Parathyroid adenoma (tissue), 2 donors: ENCODE measurements around the gene ABLIM2.

Source experiments
- H2AFZ ChIP-seq: fragments of 300-600 bp; sonication (generic); one replicate; pipeline ENCODE4 v1.7.0; 2017; ENCODE audit warnings: antibody characterized with exemption, mild to moderate bottlenecking
- H3K27ac ChIP-seq: fragments of 300-600 bp; sonication (generic); one replicate; pipeline ENCODE4 v1.7.0; 2017
- H3K27me3 ChIP-seq: fragments of 300-600 bp; sonication (generic); one replicate; pipeline ENCODE4 v1.7.0; 2017; ENCODE audit warnings: low read length; ENCODE audit not compliant: control insufficient read depth, insufficient read depth
- H3K36me3 ChIP-seq: fragments of 300-600 bp; sonication (generic); one replicate; pipeline ENCODE4 v1.7.0; 2017; ENCODE audit warnings: low read length; ENCODE audit not compliant: control insufficient read depth, insufficient read depth
- H3K4me1 ChIP-seq: fragments of 300-600 bp; sonication (generic); one replicate; pipeline ENCODE4 v1.7.0; 2017; ENCODE audit warnings: control low read depth
- H3K4me2 ChIP-seq: fragments of 300-600 bp; sonication (generic); one replicate; pipeline ENCODE4 v1.7.0; 2017; ENCODE audit warnings: low read length
- H3K4me3 ChIP-seq: fragments of 300-600 bp; sonication (generic); one replicate; pipeline ENCODE4 v1.7.0; 2017; ENCODE audit warnings: low read depth, low read length
- H3K79me2 ChIP-seq: fragments of 300-600 bp; sonication (generic); one replicate; pipeline ENCODE4 v1.7.0; 2017; ENCODE audit warnings: control low read depth
- H3K9ac ChIP-seq: fragments of 300-600 bp; sonication (generic); one replicate; pipeline ENCODE4 v1.7.0; 2017; ENCODE audit warnings: mild to moderate bottlenecking
- H3K9me3 ChIP-seq: fragments of 300-600 bp; sonication (generic); one replicate; pipeline ENCODE4 v1.7.0; 2017; ENCODE audit warnings: low read length; ENCODE audit not compliant: control insufficient read depth
- CTCF ChIP-seq: fragments of 300-600 bp; sonication (generic); IDR thresholded peaks from one replicate; pipeline ENCODE4 v1.7.0; 2017; ENCODE audit warnings: antibody characterized with exemption, mild to moderate bottlenecking
- donor health status: primary hyperparathyroidism.

ABLIM2 gene

GRCh38 chr4:8182858-8183725 is 24.5 kb upstream of the ABLIM2 start:
- Histone ChIP-seq H3K4me3 (no peak overlapping the region), H3K27me3 (no peaks in the 10 kb centered on the region), H3K27ac (peak overlapping the region; percentile 53), H3K36me3 (no peaks in the 10 kb centered on the region), H3K79me2 (no peaks in the 10 kb centered on the region), H3K4me1 (no peaks in the 10 kb centered on the region), H3K9me3 (no peaks in the 10 kb centered on the region), H3K4me2 (no peak overlapping the region), H3K9ac (no peak overlapping the region), H2AFZ (no peak overlapping the region)
- TF ChIP-seq CTCF, result no peak

- H3K4me2 ChIP-seq, result no peak overlapping the region
- H3K4me3 ChIP-seq, result no peak overlapping the region
- H2AFZ ChIP-seq, result no peak overlapping the region
- H3K79me2 ChIP-seq, result no peaks in the 10 kb centered on the region
- no peaks in the 10 kb centered on the region for H3K27me3 ChIP-seq
- H3K4me1 ChIP-seq, result no peaks in the 10 kb centered on the region
- no peak for TF ChIP-seq CTCF
- H3K9me3 ChIP-seq, result no peaks in the 10 kb centered on the region
- no peaks in the 10 kb centered on the region for H3K36me3 ChIP-seq
- H3K27ac ChIP-seq, result no peak overlapping the region
- no peak overlapping the region for H3K9ac ChIP-seq
Observed at GRCh38 chr4:8182294-8182693, 23.7 kb upstream of the ABLIM2 start.

- no peak overlapping the region for H3K27ac ChIP-seq
Observed at GRCh38 chr4:8181844-8182243, 23.2 kb upstream of the ABLIM2 start.

GRCh38 chr4:8181119-8181518 is 22.5 kb upstream of the ABLIM2 start:
- Histone ChIP-seq H3K9me3 (no peaks in the 10 kb centered on the region), H3K79me2 (no peaks in the 10 kb centered on the region), H3K4me2 (no peak overlapping the region), H3K4me1 (no peaks in the 10 kb centered on the region), H3K4me3 (no peak overlapping the region), H3K9ac (no peak overlapping the region), H2AFZ (no peak overlapping the region), H3K27me3 (no peaks in the 10 kb centered on the region), H3K27ac (no peak overlapping the region), H3K36me3 (no peaks in the 10 kb centered on the region)
- no peak for TF ChIP-seq CTCF

More at GRCh38 chr4:8181844-8182243, 23.2 kb upstream of the ABLIM2 start:
- Histone ChIP-seq H3K36me3 (no peaks in the 10 kb centered on the region), H3K9me3 (no peaks in the 10 kb centered on the region), H3K4me1 (no peaks in the 10 kb centered on the region), H3K4me3 (no peak overlapping the region), H3K79me2 (no peaks in the 10 kb centered on the region), H3K9ac (no peak overlapping the region), H3K27me3 (no peaks in the 10 kb centered on the region), H2AFZ (no peak overlapping the region), H3K4me2 (no peak overlapping the region)
- no peak for TF ChIP-seq CTCF
